ENCODE results near the gene TMEM132D.

Gene TMEM132D

GRCh38 chr12:129096968-129097367 lies 806.9 kb downstream of the TMEM132D start (continued):
- no peak for TF ChIP-seq ZNF26 (tag by site-specific recombination; IDR thresholded peaks at IDR 0.05)
- no peak for TF ChIP-seq REPIN1 (tag by site-specific recombination; IDR thresholded peaks at IDR 0.05; ENCODE audit: low read depth)
- TF ChIP-seq ZBTB17 (tag by site-specific recombination; IDR thresholded peaks at IDR 0.05): no peak
- TF ChIP-seq ZFP41 (tag by site-specific recombination; IDR thresholded peaks at IDR 0.05; ENCODE audit: borderline replicate concordance): no peak
- TF ChIP-seq ZNF560 (tag by site-specific recombination; IDR thresholded peaks at IDR 0.05; ENCODE audit: borderline replicate concordance): no peak
- TF ChIP-seq HOXD13 (CRISPR knock-in tag; IDR thresholded peaks at IDR 0.05; ENCODE audit: borderline replicate concordance): no peak
- no peak for TF ChIP-seq ZFP69B (tag by site-specific recombination; IDR thresholded peaks at IDR 0.05)

GRCh38 chr12:129096184-129096583 lies 807.6 kb downstream of the TMEM132D start:
- no peaks in the 10 kb centered on the region for H3K36me3 ChIP-seq (ENCODE audit: control insufficient read depth in 2 of 2, insufficient read depth in 1 of 2, low read length in 2 of 2)
- H3K27ac ChIP-seq (ENCODE audit: extremely low read depth, low read depth, low read length): no peak overlapping the region
- POLR2A ChIA-PET: no interaction called here
- H3K4me1 ChIP-seq (ENCODE audit: control insufficient read depth, insufficient read depth, low read length): no peaks in the 10 kb centered on the region
- no peak for TF ChIP-seq GFI1B (tag by site-specific recombination; IDR thresholded peaks at IDR 0.05)
- TF ChIP-seq ZIC2 (tag by site-specific recombination; IDR thresholded peaks at IDR 0.05): no peak
- TF ChIP-seq EGR2 (tag by site-specific recombination; IDR thresholded peaks at IDR 0.05; ENCODE audit: low read depth): no peak
- TF ChIP-seq ZNF280D (tag by site-specific recombination; IDR thresholded peaks at IDR 0.05): no peak
- TF ChIP-seq ZNF354C (tag by site-specific recombination; IDR thresholded peaks at IDR 0.05; ENCODE audit: borderline replicate concordance, low read depth): no peak
- no peak for TF ChIP-seq ZSCAN30 (tag by site-specific recombination; IDR thresholded peaks at IDR 0.05)
- TF ChIP-seq PRDM6 (tag by site-specific recombination; IDR thresholded peaks at IDR 0.05): no peak
- no peak for TF ChIP-seq ZNF610 (tag by site-specific recombination; IDR thresholded peaks at IDR 0.05; ENCODE audit: borderline replicate concordance)
- no peak for TF ChIP-seq ZNF341 (tag by site-specific recombination; IDR thresholded peaks at IDR 0.05; ENCODE audit: low read depth)
- TF ChIP-seq ZNF18 (tag by site-specific recombination; IDR thresholded peaks at IDR 0.05): no peak
- no peak for TF ChIP-seq ZNF366 (tag by site-specific recombination; conservative IDR thresholded peaks at IDR 0.05)
- no peak for TF ChIP-seq GLIS2 (tag by site-specific recombination; IDR thresholded peaks at IDR 0.05)
- TF ChIP-seq ZNF2 (tag by site-specific recombination; IDR thresholded peaks at IDR 0.05): no peak
- TF ChIP-seq ATF2 (tag by site-specific recombination; IDR thresholded peaks at IDR 0.05; ENCODE audit: low read depth): no peak
- H3K4me3 ChIP-seq (ENCODE audit: low read depth, low read length): no peak overlapping the region
- CTCF ChIA-PET: no interaction called here
- no peaks in the 10 kb centered on the region for H3K9me3 ChIP-seq (ENCODE audit: control insufficient read depth, insufficient read depth, low read depth, low read length)

All from HEK293 (cell line).